ENCODE data around the gene CACNG3. TPM values are rescaled to one million over a fixed set of nuclear protein-coding genes. Genes with fewer than 3 reads are reported as not detected.

Gene CACNG3
- total RNA-seq, 1 experiment from 2014 or later = not detected

GRCh38 chr16:24246911-24247607, 9.1 kb upstream of the CACNG3 start:
- Histone ChIP-seq H3K9me3 (ENCODE audit: low read length) (no peaks in the 10 kb centered on the region), H3K4me1 (ENCODE audit: insufficient read depth, low read length) (no peaks in the 10 kb centered on the region), H3K79me2 (ENCODE audit: low read length) (no peaks in the 10 kb centered on the region), H3K36me3 (ENCODE audit: low read depth, low read length) (no peaks in the 10 kb centered on the region), H3F3A (ENCODE audit: low read length, unreplicated experiment) (no peaks in the 10 kb centered on the region), H3K27me3 (ENCODE audit: low read length) (no peaks in the 10 kb centered on the region), H3K9ac (ENCODE audit: low read length) (no peak overlapping the region), H3K4me2 (ENCODE audit: low read length) (no peak overlapping the region), H3K4me3 (ENCODE audit: low read length) (no peak overlapping the region), H3K9me2 (replicated peaks; ENCODE audit: low read length) (no peaks in the 10 kb centered on the region), H3K27ac (ENCODE audit: low read length) (no peak overlapping the region), H4K20me1 (ENCODE audit: low read length) (no peaks in the 10 kb centered on the region), H2AFZ (ENCODE audit: low read length) (no peak overlapping the region)
- TF ChIP-seq CTCF (conservative IDR thresholded peaks at IDR 0.05; ENCODE audit: low read depth, low read length) (no peak), EZH2phosphoT487 (IDR thresholded peaks at IDR 0.05; ENCODE audit: borderline replicate concordance, low read length) (no peak), EZH2 (IDR thresholded peaks at IDR 0.05; ENCODE audit: low read length, unreplicated experiment) (no peak)
- DNase-seq (no peak), ATAC-seq (no peak)
- ChIA-PET CTCF (no interaction called here), POLR2A (ENCODE audit: unreplicated experiment) (no interaction called here)
- no TSS peak for BruUV-seq (replicated peaks)
- intact Hi-C loops (cut with micrococcal nuclease) = no loop called here

- ChIA-PET POLR2A (ENCODE audit: unreplicated experiment) (no interaction called here), CTCF (interaction anchor here (0.8 to 1.0 kb wide), 2 partner anchors 22 to 183 kb away, joined by 3 to 5 read pairs; no protein-coding TSS in a partner anchor)
- Histone ChIP-seq H3K4me3 (ENCODE audit: low read length) (no peak overlapping the region), H3K4me1 (ENCODE audit: insufficient read depth, low read length) (no peaks in the 10 kb centered on the region), H2AFZ (ENCODE audit: low read length) (no peak overlapping the region), H3K9me2 (replicated peaks; ENCODE audit: low read length) (no peaks in the 10 kb centered on the region), H3F3A (ENCODE audit: low read length, unreplicated experiment) (no peaks in the 10 kb centered on the region), H4K20me1 (ENCODE audit: low read length) (no peaks in the 10 kb centered on the region), H3K27me3 (ENCODE audit: low read length) (peaks cover 16% of the 10 kb centered on the region), H3K9me3 (ENCODE audit: low read length) (no peaks in the 10 kb centered on the region), H3K4me2 (ENCODE audit: low read length) (no peak overlapping the region), H3K9ac (ENCODE audit: low read length) (no peak overlapping the region), H3K79me2 (ENCODE audit: low read length) (no peaks in the 10 kb centered on the region), H3K27ac (ENCODE audit: low read length) (no peak overlapping the region), H3K36me3 (ENCODE audit: low read depth, low read length) (no peaks in the 10 kb centered on the region)
- DNase-seq (peak; percentile 51), ATAC-seq (peak; percentile 48)
- BruUV-seq (replicated peaks) = no TSS peak
- TF ChIP-seq EZH2 (IDR thresholded peaks at IDR 0.05; ENCODE audit: low read length, unreplicated experiment) (no peak), CTCF (conservative IDR thresholded peaks at IDR 0.05; ENCODE audit: low read depth, low read length) (peak; percentile 60)
- intact Hi-C loops (cut with micrococcal nuclease) = loop anchor here (2.0 kb wide), 1 partner anchor 210 kb away; no protein-coding TSS in a partner anchor
Measured at GRCh38 chr16:24253192-24253591, 2.9 kb upstream of the CACNG3 start.

- no peak for TF ChIP-seq CTCF (conservative IDR thresholded peaks at IDR 0.05; ENCODE audit: low read depth, low read length)
- no peak for TF ChIP-seq EZH2phosphoT487 (IDR thresholded peaks at IDR 0.05; ENCODE audit: borderline replicate concordance, low read length)
- TF ChIP-seq EZH2 (IDR thresholded peaks at IDR 0.05; ENCODE audit: low read length, unreplicated experiment) = no peak
- Histone ChIP-seq H3K36me3 (ENCODE audit: low read depth, low read length) (no peaks in the 10 kb centered on the region), H3K9me3 (ENCODE audit: low read length) (no peaks in the 10 kb centered on the region), H3K4me1 (ENCODE audit: insufficient read depth, low read length) (no peaks in the 10 kb centered on the region), H4K20me1 (ENCODE audit: low read length) (no peaks in the 10 kb centered on the region), H3K4me3 (ENCODE audit: low read length) (no peak overlapping the region), H3K9me2 (replicated peaks; ENCODE audit: low read length) (no peaks in the 10 kb centered on the region), H3K79me2 (ENCODE audit: low read length) (no peaks in the 10 kb centered on the region), H3K4me2 (ENCODE audit: low read length) (no peak overlapping the region), H2AFZ (ENCODE audit: low read length) (no peak overlapping the region), H3K27ac (ENCODE audit: low read length) (no peak overlapping the region), H3K9ac (ENCODE audit: low read length) (no peak overlapping the region), H3F3A (ENCODE audit: low read length, unreplicated experiment) (no peaks in the 10 kb centered on the region), H3K27me3 (ENCODE audit: low read length) (peaks cover 19% of the 10 kb centered on the region)
- ChIA-PET POLR2A (ENCODE audit: unreplicated experiment) (no interaction called here), CTCF (no interaction called here)
- no peak for DNase-seq
- intact Hi-C loops (cut with micrococcal nuclease) = no loop called here
- no TSS peak for BruUV-seq (replicated peaks)
- ATAC-seq = no peak
Measured at GRCh38 chr16:24257958-24258357, 1.8 kb downstream of the CACNG3 start.

All from PC-3 (cell line).